HCT116 (cell line): ENCODE measurements around the gene FNBP1L. TPM values are rescaled to one million over a fixed set of nuclear protein-coding genes. Genes with fewer than 3 reads are reported as not detected.

Experiments
- ATAC-seq: fragments of 200-7000 bp; cut with Tn5 transposase; 2 replicates; pipeline ENCODE4 v1.9.1; 2020; ENCODE audit warnings: mild to moderate bottlenecking, moderate library complexity
- BruUV-seq: library from RNA; stranded (reverse); fragments of 400-500 nt; replicated peaks from 2 replicates; lab custom pipeline; 2021; lab: Mats Ljungman, UMichigan
- CTCF ChIA-PET: fragments of 300-600 bp; sonication (Branson Sonifier 250); formaldehyde crosslinking; loops from one replicate; lab custom pipeline; 2021; ENCODE audit warnings: antibody characterized with exemption; lab: Charles Lee
- POLR2A ChIA-PET: fragments of 300-600, 350-600 bp; sonication (Branson Sonifier 250); formaldehyde crosslinking; loops from one replicate; lab custom pipeline; 2021; ENCODE audit warnings: antibody characterized with exemption; lab: Charles Lee
- RAD21 ChIA-PET, 2 experiments: fragments of 300-600 bp; sonication (Branson Sonifier 250); formaldehyde crosslinking; loops; one replicate each; lab custom pipeline; 2023; ENCODE audit warnings: low total read pairs in 2 of 2; ENCODE audit not compliant: uncharacterized antibody in 2 of 2, unreplicated experiment in 2 of 2, low non-redundant PET in 1 of 2; lab: Charles Lee
- DNase-seq: peaks from one replicate; pipeline ENCODE4 v3.0.0-alpha.2; 2010; ENCODE audit warnings: low read depth, low spot score
- H2AFZ ChIP-seq: fragments of 200-600 bp; shearing (Covaris generic), sonication (generic); 2 replicates; pipeline ENCODE4 v1.6.1; 2017; ENCODE audit warnings: low read depth, mixed run types, mixed read lengths, antibody characterized with exemption, low read length; ENCODE audit not compliant: poor library complexity, severe bottlenecking
- H3K27ac ChIP-seq: 2 replicates; pipeline ENCODE4 v1.5.1; 2012; ENCODE audit warnings: low read depth, low read length
- H3K27me3 ChIP-seq: fragments of 200-600 bp; sonication (generic); 2 replicates; pipeline ENCODE4 v1.6.1; 2016; ENCODE audit warnings: mixed run types, low read length, mixed read lengths; ENCODE audit not compliant: insufficient read depth
- H3K36me3 ChIP-seq, 2 experiments: fragments of 200-500 bp in 1 of 2; fragments of 200-600 bp in 1 of 2; sonication (Bioruptor generic) in 1 of 2; sonication (generic) in 1 of 2; 2 replicates each; pipeline versions ENCODE4 v1.5.1 to v1.6.1; 2014 to 2016; ENCODE audit warnings: low read length in 2 of 2, inconsistent platforms in 1 of 2, mixed read lengths in 1 of 2, mixed run types in 1 of 2; ENCODE audit not compliant: insufficient read depth in 2 of 2, control insufficient read depth in 1 of 2
- H3K4me1 ChIP-seq, 2 experiments: fragments of 200-600 bp in 1 of 2; sonication (generic) in 1 of 2; 2 replicates each; pipeline versions ENCODE4 v1.5.1 to v1.6.1; 2012 to 2017; ENCODE audit warnings: low read length in 2 of 2, inconsistent platforms in 1 of 2, mild to moderate bottlenecking in 1 of 2, mixed read lengths in 1 of 2, mixed run types in 1 of 2, moderate library complexity in 1 of 2; ENCODE audit not compliant: insufficient read depth in 2 of 2, control insufficient read depth in 1 of 2
- H3K4me2 ChIP-seq: fragments of 200-600 bp; sonication (generic); 2 replicates; pipeline ENCODE4 v1.6.1; 2017; ENCODE audit warnings: mixed run types, low read length, mixed read lengths
- H3K4me3 ChIP-seq, 2 experiments: fragments of 200-600 bp in 1 of 2; sonication (generic) in 1 of 2; replicated peaks in 1 of 2; 2 replicates each; pipeline ENCODE4 v1.5.1; 2011 to 2016; ENCODE audit warnings: low read length in 2 of 2, control low read depth in 1 of 2, low read depth in 1 of 2, mild to moderate bottlenecking in 1 of 2, mixed read lengths in 1 of 2, mixed run types in 1 of 2
- H3K79me2 ChIP-seq: fragments of 200-600 bp; sonication (generic); 2 replicates; pipeline ENCODE4 v1.6.1; 2017; ENCODE audit warnings: mild to moderate bottlenecking, mixed run types, low read length, moderate library complexity, mixed read lengths; ENCODE audit not compliant: insufficient read depth
- H3K9ac ChIP-seq: fragments of 200-600 bp; sonication (generic); 2 replicates; pipeline ENCODE4 v1.6.1; 2016; ENCODE audit warnings: low read length, mixed read lengths
- H3K9me2 ChIP-seq: fragments of 200-600 bp; sonication (generic), shearing (Covaris generic); 2 replicates; pipeline ENCODE4 v1.6.1; 2017; ENCODE audit warnings: mixed run types, mild to moderate bottlenecking, moderate library complexity; ENCODE audit not compliant: insufficient read depth
- H3K9me3 ChIP-seq, 2 experiments: fragments of 200-500 bp in 1 of 2; fragments of 200-600 bp in 1 of 2; sonication (Bioruptor generic) in 1 of 2; sonication (generic) in 1 of 2; 2 replicates each; pipeline ENCODE4 v1.6.1; 2014 to 2017; ENCODE audit warnings: low read length in 2 of 2, mixed read lengths in 2 of 2, inconsistent platforms in 1 of 2, low read depth in 1 of 2, mild to moderate bottlenecking in 1 of 2, mixed run types in 1 of 2, moderate library complexity in 1 of 2; ENCODE audit not compliant: control insufficient read depth in 1 of 2, insufficient read depth in 1 of 2
- H4K20me1 ChIP-seq: fragments of 200-600 bp; sonication (generic), shearing (Covaris generic); 2 replicates; pipeline ENCODE4 v1.6.1; 2017; ENCODE audit warnings: mixed run types, mild to moderate bottlenecking, moderate library complexity; ENCODE audit not compliant: insufficient read depth
- CBX3 ChIP-seq: IDR thresholded peaks from 2 replicates; pipeline ENCODE4 v1.6.1; 2012; ENCODE audit warnings: low read depth
- ELF1 ChIP-seq: IDR thresholded peaks from 2 replicates; pipeline ENCODE4 v1.6.1; 2012; ENCODE audit warnings: low read depth, borderline replicate concordance
- EZH2 ChIP-seq: fragments of 200-600 bp; sonication (generic); IDR thresholded peaks from 2 replicates; pipeline ENCODE4 v1.6.1; 2017; ENCODE audit warnings: antibody characterized with exemption, mixed run types
- EZH2phosphoT487 ChIP-seq: fragments of 200-600 bp; IDR thresholded peaks from 2 replicates; pipeline ENCODE4 v1.6.1; 2018; ENCODE audit warnings: antibody characterized with exemption, borderline replicate concordance
- POLR2A ChIP-seq: IDR thresholded peaks from 2 replicates; pipeline ENCODE4 v1.7.0; 2011; ENCODE audit warnings: borderline replicate concordance; ENCODE audit not compliant: insufficient read depth, insufficient read length; ENCODE audit errors: extremely low read depth
- RAD21 ChIP-seq: IDR thresholded peaks from 2 replicates; pipeline ENCODE4 v1.6.1; 2012; ENCODE audit warnings: low read depth, mild to moderate bottlenecking
- SIN3A ChIP-seq: IDR thresholded peaks from 2 replicates; pipeline ENCODE4 v1.6.1; 2012; ENCODE audit warnings: low read depth
- SRF ChIP-seq: IDR thresholded peaks from 2 replicates; pipeline ENCODE4 v1.6.1; 2012; ENCODE audit warnings: low read depth
- TCF7L2 ChIP-seq: IDR thresholded peaks from 2 replicates; pipeline ENCODE4 v1.7.0; 2011; ENCODE audit warnings: borderline replicate concordance, inconsistent platforms; ENCODE audit not compliant: insufficient read depth, insufficient read length; ENCODE audit errors: extremely low read depth
- YY1 ChIP-seq: IDR thresholded peaks from 2 replicates; pipeline ENCODE4 v1.6.1; 2011; ENCODE audit warnings: low read length, low read depth, moderate library complexity, mild to moderate bottlenecking; ENCODE audit not compliant: insufficient replicate concordance; ENCODE audit errors: extremely low read depth
- ZNF274 ChIP-seq: fragments of 200-500 bp; sonication (Bioruptor generic); IDR thresholded peaks from 2 replicates; pipeline ENCODE4 v1.6.1; 2014; ENCODE audit warnings: mild to moderate bottlenecking, low read depth, low read length, inconsistent platforms
- intact Hi-C: fragments of 100-400 bp; cut with micrococcal nuclease; formaldehyde crosslinking; loops from 2 replicates; pipeline ENCODE4 v1.10.0; 2022
- total RNA-seq: library from RNA; stranded (reverse); gene quantifications from one replicate; pipeline ENCODE4 v1.2.1, GENCODE V29; 2021; ENCODE audit not compliant: unreplicated experiment
- TF ChIP-seq, protein P1 (sequence below), 3 experiments: fragments of 200-600 bp in 1 of 3; sonication (generic) in 1 of 3; IDR thresholded peaks in 2 of 3; conservative IDR thresholded peaks in 1 of 3; 2 replicates each; pipeline ENCODE4 v1.5.1; 2012 to 2017; ENCODE audit warnings: low read depth in 2 of 3, low read length in 2 of 3, antibody characterized with exemption in 1 of 3, borderline replicate concordance in 1 of 3, control low read depth in 1 of 3, mild to moderate bottlenecking in 1 of 3, mixed read lengths in 1 of 3, mixed run types in 1 of 3, moderate library complexity in 1 of 3; ENCODE audit not compliant: insufficient read depth in 1 of 3
- TF ChIP-seq, protein P2 (sequence below): IDR thresholded peaks from 2 replicates; pipeline ENCODE4 v1.6.1; 2012

The FNBP1L gene
- total RNA-seq, 1 experiment from 2014 or later = 26.1 TPM

DNA sequence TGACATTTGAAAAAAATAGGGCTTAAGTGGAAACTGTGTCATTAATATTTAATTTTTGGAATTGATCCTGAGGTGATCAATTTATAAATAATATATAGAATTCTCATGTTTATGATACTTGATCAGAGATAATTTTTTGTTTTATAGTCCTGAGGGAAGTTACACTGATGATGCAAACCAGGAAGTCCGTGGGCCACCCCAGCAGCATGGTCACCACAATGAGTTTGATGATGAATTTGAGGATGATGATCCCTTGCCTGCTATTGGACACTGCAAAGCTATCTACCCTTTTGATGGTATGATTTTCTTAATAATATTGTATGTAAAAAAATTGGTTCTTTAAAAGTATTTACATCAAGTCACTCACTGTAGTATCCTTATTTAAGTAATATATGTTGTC, 101.2 kb downstream of the FNBP1L start:
- DNase-seq (no peak), ATAC-seq (no peak)
- no peaks in the 10 kb centered on the region for H3K27me3 ChIP-seq
- POLR2A ChIA-PET = no interaction called here
- H3K4me3 ChIP-seq = no peak overlapping the region
- H4K20me1 ChIP-seq = no peaks in the 10 kb centered on the region
- no peak overlapping the region for H3K27ac ChIP-seq
- no peaks in the 10 kb centered on the region for H3K9me2 ChIP-seq
- H2AFZ ChIP-seq = no peak overlapping the region
- no peak overlapping the region for H3K4me2 ChIP-seq
- peaks cover 4 to 12% of the 10 kb centered on the region in 2 experiments; a peak in 3 of 4 replicates for H3K4me1 ChIP-seq
- peaks cover 6% of the 10 kb centered on the region in 2 experiments; a peak in 3 of 4 replicates for H3K36me3 ChIP-seq
- H3K79me2 ChIP-seq = no peaks in the 10 kb centered on the region
- TF ChIP-seq CBX3 = no peak
- TF ChIP-seq EZH2 = no peak
- no peak for TF ChIP-seq TCF7L2
- TF ChIP-seq, protein P1, sequence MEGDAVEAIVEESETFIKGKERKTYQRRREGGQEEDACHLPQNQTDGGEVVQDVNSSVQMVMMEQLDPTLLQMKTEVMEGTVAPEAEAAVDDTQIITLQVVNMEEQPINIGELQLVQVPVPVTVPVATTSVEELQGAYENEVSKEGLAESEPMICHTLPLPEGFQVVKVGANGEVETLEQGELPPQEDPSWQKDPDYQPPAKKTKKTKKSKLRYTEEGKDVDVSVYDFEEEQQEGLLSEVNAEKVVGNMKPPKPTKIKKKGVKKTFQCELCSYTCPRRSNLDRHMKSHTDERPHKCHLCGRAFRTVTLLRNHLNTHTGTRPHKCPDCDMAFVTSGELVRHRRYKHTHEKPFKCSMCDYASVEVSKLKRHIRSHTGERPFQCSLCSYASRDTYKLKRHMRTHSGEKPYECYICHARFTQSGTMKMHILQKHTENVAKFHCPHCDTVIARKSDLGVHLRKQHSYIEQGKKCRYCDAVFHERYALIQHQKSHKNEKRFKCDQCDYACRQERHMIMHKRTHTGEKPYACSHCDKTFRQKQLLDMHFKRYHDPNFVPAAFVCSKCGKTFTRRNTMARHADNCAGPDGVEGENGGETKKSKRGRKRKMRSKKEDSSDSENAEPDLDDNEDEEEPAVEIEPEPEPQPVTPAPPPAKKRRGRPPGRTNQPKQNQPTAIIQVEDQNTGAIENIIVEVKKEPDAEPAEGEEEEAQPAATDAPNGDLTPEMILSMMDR (IDR thresholded peaks at IDR 0.05 in 2 of 3, conservative IDR thresholded peaks at IDR 0.05 in 1 of 3; ENCODE audit: borderline replicate concordance in 1 of 3, insufficient read depth in 1 of 3, low read depth in 2 of 3, low read length in 2 of 3) = no peak
- no peak for TF ChIP-seq ZNF274
- no peak for TF ChIP-seq YY1
- TF ChIP-seq SIN3A = no peak
- no peak for TF ChIP-seq ELF1
- TF ChIP-seq SRF = no peak
- TF ChIP-seq, protein P2, sequence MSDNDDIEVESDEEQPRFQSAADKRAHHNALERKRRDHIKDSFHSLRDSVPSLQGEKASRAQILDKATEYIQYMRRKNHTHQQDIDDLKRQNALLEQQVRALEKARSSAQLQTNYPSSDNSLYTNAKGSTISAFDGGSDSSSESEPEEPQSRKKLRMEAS = no peak
- no peak for TF ChIP-seq EZH2phosphoT487
- TF ChIP-seq RAD21 = no peak
- TF ChIP-seq POLR2A = no peak
- H3K9me3 ChIP-seq = no peaks in the 10 kb centered on the region
- intact Hi-C loops = no loop called here
- H3K9ac ChIP-seq = no peak overlapping the region
- BruUV-seq = no TSS peak
- CTCF ChIA-PET = no interaction called here
- RAD21 ChIA-PET = no interaction called here
